Activated effector memory CD4-positive, alpha-beta T cell treated with Interleukin-2 at 50 U/mL for 16 hours (primary cell): ENCODE results near the gene NPDC1.
"Not testable (repeated sequence)": the region's sequence is repeated elsewhere in the genome, so short reads cannot be mapped to it uniquely, and the experiment has no call there.

ENCODE experiments used
- DNase-seq: peaks from one replicate; pipeline ENCODE4 v3.0.0-alpha.2; 2020

NPDC1 gene

DNA sequence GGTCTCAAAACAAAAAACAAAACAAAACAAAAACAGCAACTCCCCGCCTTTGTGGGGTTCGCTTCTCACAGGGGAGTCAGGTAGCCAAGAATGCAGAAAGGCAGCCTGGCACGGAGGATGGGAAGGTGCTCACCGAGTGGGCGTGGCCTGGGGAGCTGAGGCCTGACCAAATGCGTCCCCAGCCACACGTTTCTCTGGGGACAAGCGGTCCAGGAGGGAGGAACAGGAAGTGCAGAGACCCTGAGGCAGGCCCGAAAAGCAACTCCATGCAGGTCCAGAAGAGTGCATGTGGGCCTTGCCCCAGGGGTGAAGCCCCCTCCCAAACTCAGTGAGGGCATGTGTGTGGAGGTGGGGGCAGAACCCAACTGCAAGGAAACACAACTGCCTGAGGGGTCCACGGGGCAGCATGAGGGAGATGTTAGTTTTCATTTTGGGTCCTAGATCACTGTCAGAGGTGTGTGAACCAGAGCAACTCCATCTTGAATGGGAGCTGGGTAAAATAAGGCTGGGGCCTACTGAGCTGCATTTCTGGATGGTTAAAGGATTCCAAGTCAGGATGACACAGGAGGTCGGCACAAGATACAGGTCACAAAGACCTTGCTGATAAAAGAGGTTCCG lies 28.8 kb upstream of the NPDC1 start:
- DNase-seq, result no peak

DNA sequence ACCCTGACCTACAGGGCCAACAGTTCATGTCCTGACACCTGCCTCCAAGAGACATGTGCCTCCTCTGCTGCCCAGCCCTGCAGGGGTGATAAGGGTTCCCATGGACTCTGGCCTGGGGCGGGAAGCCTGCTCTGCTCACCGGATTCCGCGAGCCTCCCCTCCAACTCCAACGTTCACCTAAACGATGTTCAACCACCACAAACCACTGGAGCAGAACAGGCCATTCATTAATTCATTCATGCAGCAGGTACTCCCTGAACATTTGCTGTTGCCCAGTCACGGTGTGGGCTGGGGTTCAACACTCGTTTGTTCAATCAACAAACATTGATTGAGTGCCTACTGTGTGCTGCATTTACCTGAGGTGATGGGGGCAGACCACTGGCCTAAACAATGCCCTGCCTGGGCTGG lies 28.0 kb upstream of the NPDC1 start:
- DNase-seq, result no peak

DNA sequence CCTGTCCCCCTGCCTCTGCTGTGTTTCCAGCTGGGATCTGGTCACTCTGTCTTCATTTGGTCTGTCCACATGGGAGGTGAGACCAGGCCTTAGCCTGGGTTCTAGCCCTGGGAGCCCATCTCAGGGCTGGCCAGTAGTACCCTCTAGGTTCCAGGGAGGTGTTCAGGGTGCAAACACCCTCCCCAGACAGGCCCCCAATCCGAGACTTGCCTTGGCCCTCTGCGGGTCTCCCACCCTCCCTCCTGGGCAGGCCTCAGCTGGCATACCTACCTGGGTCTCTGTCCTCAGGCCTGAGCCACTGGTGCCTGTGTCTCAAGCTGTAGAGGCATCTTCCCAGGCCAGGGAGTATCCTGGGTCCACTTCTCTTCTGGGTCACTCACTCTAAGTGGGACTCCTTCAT lies 25.3 kb upstream of the NPDC1 start:
- DNase-seq, result no peak

DNA sequence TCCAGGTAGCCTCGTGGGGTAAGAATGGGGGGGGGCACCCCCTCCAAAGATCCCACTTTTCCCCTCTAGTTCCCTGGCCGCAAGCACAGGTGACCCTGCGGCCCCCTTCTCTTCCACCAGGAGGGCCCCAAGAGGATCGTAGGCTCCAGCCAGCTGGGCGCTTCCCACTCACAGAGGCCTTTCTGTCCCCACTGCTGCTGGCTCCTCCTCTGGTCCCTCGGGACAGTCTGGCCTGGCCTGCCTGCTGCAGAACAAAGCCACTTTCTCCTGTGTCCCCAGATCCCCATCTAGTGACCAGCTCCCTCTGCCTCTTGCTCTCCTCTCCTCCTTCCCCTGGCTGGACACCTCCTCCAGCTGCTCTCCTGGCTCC lies 24.9 kb upstream of the NPDC1 start:
- DNase-seq, result no peak

DNA sequence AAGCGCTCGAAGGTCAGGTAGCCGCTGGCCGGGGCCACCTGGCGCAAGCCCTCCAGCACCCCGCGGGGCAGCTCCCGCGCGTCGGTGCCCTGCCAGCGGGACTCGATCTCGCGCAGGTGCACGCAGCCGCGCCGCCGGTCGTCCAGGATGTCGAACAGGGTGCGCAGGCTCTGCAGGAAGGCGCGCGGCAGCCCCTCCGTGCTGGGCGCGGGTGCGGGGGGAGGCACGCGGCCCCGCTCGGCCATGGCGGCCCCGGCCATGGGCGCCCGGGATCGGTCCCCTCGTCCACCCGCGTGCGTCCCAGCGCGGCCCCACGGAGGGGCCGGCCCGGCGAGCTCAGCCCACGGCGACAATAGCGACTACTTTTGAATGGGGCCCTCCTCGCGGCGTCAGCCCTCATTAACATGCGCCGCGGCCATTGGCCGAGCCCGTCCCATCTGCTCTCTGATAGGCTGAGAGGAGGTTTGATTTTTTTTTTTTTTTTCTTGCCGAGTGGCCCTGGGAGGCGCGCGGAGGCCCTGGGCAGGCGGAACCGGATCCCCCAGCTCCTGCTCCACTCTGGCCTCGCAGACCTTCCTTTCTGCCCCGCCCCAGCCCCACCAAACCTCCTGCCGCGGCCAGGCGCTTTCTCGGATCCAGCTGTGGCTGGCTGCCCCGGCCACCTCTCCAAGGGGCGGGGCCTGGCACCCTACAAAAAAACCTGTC lies 24.4 kb upstream of the NPDC1 start, which contains the start of gene SAPCD2:
TSS of gene SAPCD2 (minus strand) at position 357 of the 705 bp plus-strand sequence. CDS start at position 260, 97 bp downstream.
- DNase-seq, result peak; percentile 77

DNA sequence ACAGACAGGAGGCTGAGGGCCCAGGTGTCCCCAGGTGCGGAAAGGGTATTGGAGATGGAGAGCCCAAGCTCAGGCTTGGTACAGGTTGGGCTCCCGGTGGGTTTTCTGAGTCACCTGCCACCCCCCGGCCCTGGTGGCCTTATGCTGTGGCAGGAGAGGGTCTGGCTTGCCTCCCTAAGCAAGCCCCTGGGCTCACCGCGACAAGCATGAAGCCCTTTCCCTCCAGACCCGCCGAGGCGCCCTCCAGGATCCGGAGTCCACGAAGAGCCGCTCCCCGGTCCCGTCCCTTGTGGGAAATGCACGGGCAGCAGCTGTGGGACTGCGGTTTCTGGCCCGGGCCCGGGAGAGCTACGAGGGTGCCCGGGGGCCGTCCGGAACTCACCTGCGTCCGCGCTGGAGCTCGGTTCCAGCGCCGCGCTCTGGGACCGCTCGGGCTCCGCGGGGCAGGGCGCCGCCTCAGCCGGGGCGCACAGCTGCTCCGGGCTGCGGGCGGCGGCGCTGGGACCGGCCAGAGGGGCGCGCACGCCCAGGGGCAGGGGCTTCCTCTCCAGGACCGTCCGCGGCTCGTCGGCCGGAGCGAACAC lies 23.6 kb upstream of the NPDC1 start:
- no peak for DNase-seq

DNA sequence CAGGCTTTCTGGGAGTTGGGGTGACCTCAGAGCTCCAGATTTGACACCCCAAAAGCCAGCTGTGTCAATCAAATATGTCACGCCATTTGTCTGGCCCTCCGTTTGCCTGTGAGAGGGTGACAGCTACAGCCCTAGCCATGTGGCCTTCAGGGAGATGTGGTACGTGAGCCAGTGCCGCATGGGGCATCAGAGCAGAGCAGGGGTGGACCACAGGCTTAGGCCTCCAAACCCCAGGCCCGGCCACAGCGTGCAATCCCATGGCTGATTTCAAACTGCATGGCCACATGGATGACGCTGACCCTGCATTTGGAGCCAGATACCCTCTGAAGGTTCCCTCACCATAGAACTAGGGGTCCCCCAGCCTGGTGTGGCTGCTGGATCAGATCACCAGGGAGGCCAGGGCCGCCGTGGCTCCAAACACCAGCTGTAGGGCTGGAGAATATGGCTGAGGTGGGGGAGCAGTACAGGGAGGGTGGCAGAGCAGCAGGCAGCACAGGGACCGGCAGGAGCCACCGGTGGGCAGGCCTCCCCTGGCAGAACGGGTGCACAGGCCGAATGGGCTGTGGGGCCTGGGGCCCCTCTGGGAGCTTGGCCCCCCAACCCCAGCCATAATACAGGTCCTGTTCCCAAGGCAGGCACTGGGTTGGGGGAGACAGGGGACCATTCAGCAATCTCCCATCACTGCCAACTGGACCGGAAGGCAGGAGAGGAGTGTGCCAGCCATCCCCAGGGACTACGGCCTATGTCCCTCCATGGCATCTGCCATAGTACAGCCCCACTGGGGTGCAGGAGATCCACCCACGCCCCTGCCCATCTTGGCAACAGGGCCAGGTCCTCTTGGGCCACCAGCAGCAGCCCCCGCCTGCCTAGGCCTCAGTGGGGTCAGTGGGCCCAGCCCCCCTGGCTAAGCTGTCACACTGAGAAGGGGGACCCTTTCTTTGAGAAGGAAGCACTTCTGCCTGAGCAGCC lies 22.8 kb upstream of the NPDC1 start:
- DNase-seq, result no peak

DNA sequence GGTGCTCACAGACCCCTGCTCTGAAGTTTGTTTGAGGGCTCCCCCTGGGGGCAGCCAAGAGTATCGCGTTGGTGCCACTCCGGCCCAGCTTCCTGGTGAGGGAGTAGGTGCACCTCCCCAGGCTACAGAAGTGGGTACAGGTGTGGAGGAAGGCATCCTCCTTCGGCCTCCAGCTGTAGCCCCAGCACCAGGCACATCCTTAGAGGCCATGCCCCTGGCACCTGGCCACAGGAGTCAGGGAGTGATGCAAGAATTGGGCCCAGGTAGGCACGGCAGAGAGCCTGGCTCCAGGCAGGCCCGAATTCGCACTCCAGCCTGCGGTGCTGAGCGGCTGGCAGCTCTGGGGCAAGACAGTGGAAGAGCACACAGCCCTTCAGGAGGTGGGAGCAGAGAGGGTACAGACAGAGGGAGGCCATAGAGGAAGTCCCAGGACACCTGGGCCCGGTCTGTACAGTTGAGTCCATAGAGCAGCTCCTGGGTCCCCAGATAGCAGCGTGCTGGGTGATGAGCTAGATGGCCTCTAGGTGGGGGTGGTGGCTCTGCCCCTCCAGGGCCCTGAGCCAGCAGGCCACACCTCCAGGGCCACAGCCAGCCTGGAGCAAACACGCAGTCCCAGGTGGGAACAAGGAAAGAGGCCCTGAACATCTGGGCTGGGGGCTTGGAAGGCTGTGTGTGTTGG lies 22.0 kb upstream of the NPDC1 start:
- peak; percentile 80 for DNase-seq

DNA sequence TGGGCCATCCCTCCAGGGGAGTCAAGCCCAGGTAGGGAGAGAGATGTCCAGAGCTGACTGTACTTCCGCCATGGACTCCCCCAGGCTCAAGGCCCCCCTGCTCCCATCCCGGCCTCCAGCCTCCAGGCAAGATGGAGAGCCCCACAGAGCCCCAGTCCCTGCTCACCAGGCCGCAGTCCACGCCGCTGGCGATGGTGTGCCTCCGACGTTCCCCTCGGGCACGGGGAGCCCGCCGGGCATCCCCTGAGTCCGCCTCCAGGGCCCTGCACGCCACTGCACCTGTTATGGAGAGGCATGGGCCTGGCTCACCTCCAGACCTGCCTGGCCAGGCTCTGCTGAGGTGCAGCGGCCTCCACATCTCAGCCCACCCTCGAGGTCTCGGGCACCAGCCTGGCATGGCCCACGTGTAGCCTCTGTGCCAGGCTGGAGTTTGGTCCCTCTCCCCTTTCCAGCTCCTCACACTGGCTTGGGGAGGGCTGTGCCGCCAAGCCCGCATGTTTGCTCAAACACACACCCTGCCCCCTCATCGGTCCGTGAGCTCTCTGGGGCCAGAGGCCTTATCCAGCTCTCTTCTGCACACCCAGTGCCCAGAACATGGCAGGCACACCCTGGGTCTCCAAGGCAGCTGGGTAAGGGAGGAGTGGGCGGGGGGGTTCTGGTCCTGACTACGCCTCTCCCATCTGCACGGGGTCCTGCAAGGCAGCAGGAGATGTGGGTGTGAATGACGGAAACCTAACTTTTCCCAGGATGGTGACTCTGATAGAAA lies 20.3 kb upstream of the NPDC1 start:
- no peak for DNase-seq

DNA sequence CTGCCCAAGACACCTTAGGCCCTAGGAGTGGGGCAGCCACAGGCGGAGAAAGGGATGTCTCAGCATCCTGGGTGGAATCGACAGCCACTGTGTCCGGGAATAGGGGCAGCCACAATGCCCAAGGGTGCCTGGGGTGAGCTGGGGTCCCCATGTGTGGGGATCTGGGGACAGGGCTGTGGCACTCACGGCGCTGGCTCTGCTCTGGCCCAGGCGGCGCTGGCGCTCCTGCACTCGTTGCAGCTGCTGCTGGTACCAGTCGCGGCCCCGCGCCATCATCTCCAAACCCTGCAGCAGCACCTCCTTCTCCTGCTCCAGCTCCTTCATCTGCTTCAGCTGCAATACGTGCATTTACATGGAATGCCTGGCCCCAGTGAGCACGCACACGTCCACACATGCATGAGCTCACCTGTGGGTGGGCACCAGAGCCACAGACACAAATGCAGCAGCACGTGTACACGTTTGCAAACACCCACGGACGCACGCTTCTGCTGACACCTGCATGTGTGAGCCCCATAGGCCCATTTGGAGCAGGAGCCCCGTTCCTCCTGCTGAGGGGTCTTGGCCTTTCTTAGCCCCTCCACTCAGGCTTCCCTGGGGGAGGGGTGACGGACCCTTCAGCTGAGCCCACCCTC lies 19.5 kb upstream of the NPDC1 start:
- DNase-seq, result no peak

DNA sequence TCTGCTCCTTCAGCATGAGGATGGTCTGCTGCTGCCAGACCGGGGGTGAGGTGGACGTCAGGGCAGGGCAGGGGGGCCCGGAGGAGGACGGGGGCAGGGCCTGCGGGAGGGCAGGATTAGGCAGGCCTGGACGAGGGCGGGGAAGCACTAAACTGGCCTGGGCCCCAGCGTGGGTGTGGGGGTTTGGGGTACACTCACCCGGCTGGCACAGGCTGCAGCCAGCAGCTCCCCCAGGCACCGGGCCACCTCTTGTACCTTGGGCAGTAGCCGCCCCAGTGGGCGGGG lies 18.8 kb upstream of the NPDC1 start:
- DNase-seq, result no peak

DNA sequence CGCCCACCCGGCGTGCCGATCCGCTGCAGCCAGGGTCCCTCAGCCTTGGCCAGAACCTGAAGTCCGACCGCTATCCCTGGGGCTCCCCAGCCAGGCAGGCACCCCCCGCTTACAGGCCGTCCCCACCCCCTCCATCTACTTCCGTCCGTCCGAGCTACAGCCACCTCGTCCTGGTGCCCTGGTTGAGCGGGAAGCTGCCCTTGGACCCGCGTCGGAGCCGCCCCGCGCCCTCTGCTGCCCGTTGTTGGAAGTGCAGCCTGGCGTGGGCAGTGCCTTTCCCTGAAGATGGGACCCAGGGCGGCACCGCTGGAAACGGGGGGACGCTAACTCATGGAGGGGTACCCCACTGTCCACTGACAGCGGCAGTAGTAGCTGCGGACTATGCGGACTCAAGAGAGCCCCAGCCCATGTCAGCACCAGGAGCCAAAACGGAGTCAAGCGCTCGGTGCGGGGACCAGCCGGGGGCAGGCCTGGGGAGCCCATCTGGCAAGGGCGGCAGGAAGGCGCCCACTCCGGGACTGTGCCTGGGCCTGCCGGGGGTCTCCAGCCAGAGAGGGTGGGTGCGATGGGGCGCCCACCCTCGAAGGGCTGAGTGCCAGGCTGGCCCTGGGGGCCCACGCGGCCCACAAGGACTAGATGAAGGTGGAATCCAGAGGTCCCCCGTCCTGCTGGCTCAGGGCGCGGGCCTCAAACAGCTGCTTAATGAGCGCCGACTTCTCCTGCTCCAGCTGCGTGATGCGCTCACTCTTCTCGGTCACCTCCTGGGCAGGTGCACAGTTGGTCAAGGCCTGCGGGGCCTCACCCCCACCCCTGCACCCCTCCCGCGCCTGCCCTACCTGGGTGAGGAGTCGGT lies 18.3 kb upstream of the NPDC1 start:
- peak; percentile 37 for DNase-seq

DNA sequence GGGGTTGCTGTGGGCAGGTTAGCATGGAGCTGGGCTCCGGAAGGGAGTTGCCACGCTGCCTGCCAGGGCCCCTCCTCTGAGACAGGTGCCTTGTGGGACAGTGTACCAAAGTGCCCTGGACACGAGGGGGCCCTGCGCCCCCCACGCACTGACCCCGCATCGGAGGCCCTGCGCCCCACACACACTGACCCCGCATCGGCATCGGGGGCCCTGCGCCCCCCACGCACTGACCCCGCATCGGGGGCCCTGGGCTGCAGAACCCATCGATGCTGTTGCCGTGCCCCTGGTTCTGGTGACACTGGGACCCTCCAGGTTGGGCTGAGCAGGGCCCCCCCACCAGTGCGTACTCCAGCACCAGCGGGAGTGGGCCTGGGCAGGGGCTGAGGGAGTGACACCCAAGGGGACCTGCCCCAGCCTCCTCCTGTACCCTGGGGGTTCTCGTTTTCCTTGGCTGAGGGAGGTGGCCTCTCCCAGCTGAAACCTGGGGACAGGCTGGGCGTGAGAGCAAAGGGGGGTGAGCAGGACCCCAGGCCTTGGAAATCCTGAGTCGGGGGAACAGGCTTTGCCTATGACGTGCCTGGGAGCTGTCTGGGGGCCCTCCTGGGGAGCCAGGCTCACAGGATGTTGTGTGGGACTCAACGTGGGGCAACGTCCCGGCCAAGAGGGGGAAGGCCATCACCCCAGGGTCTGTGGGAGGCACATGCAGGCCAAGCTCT lies 17.5 kb upstream of the NPDC1 start:
- DNase-seq, result no peak

DNA sequence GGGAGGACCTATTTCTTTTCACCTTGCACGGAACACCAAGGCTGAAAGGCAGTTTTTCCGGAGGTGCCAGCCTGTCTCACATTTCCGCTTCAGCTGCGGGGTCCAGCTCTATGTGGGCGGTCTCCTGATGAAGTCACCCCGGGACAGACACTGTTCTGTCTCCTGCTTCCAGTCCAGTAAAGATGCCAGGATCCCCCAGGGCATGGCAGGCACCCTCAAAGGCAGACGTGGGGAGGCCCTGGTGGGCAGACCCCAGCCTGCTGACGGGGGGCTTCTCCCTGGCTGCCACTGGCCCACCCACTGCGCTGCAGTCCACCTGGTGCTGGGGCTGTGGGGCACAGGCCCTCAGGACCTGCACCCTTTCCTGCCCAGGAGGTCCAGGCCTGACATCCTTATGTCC lies 16.8 kb upstream of the NPDC1 start:
- DNase-seq, result not testable (repeated sequence)

DNA sequence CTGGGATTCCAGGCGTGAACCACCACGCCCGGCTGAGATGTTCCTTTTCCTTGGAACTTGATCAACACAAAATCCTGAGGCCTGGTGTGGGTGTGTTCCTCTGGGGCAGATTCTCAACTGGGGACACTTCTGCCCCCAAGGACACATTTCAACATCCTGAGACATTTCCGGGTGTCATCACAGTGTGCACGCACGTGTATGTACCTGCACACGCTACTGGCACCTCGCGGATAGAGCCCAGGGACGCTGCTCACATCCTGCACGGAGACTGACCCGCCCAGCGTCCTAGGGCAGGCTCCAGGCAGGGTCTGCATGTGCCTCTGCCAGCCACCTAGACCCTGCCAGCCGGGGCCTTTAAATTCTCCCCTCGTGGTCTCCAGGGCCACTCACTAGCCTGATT lies 16.4 kb upstream of the NPDC1 start:
- no peak for DNase-seq

DNA sequence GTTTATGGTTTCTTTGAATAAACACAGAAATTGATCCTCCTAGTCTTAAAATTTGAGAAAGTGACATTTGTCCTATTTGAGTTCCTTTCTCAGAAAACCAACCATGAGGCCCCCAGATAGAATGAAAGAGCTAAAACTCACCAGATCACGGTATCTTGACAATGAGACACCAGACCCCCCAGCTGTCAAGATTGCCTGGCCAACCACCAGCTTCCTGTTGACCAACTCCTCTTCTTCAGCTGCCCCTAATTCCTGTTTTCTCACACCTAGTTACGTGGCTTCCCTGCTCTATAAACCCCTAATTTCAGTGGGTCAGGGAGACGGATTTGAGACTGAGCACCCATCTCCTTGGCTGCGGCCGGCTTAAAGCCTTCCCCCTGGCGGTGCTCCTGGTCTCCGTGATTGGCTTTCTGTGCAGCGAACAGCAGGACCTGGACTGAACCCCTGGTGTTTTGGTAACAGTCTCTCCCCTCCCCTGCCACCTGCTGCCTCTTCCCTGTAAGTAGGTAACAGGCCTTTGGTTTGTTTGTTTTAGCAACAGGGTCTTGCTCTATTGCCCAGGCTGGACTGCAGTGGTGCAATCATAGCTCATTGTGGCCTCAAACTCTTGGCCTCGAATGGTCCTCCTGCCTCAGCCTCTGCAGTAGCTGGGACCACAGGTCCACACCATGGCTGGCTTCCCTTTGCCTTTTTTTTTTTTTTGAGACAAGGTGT lies 12.7 kb upstream of the NPDC1 start:
- no peak for DNase-seq

DNA sequence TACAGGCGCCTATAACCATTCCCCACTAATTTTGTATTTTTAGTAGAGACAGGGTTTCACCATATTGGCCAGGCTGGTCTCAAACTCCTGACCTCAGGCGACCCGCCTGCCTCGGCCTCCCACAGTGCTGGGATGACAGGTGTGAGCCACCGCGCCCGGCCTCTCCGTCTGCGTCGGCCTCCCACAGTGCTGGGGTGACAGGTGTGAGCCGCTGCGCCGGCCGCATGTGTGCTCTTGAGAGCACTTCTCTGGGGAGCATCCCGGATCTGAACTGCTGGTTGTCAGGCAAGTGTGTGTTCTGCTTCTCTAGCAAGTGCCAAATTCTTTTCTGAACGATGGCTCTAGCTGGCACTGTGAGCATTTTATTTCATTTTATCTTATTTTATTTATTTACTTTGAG lies 11.6 kb upstream of the NPDC1 start:
- no peak for DNase-seq

DNA sequence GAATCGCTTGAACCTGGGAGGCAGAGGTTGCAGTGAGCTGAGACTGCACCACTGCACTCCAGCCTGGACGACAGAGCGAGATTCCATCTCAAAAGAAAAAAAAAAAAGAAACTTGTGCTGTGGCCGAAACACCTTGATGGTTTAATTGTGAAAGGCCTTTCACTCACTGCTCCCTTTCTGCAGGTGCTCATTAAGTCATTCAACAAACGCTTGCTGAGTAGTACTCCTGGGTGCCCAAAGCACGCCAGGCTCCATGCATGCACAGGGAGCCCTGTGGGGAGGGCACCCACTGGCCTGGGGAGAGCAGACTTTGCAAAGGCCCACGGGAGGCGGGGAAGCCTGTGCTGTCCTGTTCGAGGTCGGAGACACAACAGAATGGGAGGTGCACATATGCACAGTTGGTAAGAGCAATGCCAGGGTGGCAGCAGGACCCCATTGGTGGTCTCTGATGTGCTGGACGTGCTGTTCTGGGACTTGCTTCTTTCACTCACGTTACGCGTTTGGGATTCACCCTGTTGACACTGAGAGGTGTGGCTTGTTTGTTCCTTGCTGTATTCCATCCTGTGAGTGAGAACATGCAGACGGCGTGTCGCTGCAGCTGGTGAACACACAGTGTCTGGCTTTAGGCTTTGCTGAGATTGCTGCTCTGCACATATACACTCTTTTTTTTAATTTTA lies 10.9 kb upstream of the NPDC1 start:
- DNase-seq, result no peak
